ENCODE data around the gene SETD9.

SETD9 gene

DNA sequence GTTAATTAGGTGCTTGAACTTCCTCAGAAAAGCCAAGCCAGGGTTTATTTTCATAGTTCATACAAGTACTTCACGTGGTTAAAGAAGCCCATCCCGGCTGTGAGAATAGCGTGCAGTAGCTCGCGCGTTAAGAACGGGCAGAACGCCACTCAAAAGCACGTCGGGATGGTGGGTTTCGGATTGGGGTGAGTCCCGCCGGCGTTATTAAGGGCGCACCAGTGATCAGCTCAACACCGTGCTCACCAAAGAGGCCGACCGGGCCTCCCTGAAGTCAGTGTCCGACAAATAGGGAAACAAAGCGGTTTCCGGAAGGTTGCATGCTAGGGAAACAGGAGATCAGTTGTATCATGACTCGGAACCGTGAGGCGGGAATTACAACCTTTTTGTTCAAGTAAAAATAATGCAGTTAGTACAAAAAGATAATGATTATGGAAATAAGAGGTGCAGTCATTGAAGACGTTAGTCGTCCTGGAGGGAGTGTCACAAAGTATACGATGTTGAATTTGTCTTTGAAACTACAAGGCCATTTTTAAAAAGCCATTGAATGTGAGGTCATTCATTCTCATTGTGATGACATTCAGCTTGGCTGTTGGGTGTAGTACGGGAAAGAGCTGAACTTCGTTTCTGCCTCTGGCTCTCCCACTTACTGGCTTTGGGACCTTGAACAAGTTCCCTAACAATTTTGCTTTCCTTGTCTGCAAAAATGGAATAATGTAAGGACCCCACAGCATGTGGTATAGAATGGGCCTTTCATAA lies 992 bp downstream of the SETD9 start:
- ATAC-seq (ENCODE audit: low read depth) (peak; percentile 8), DNase-seq (ENCODE audit: low spot score) (peak; percentile 55)
- Histone ChIP-seq H3K4me1 (ENCODE audit: insufficient read depth, poor library complexity, severe bottlenecking) (peaks cover 6% of the 10 kb centered on the region), H3K4me3 (ENCODE audit: severe bottlenecking) (peak overlapping the region; percentile 69), H3K27me3 (ENCODE audit: insufficient read depth, poor library complexity, severe bottlenecking) (no peaks in the 10 kb centered on the region), H3K27ac (ENCODE audit: poor library complexity, severe bottlenecking) (peak overlapping the region; percentile 49), H3K36me3 (ENCODE audit: low read depth) (0 out of 2 replicates have a peak, but pooled peaks cover 3% of the 10 kb centered on the region), H3K9me3 (ENCODE audit: severe bottlenecking) (no peaks in the 10 kb centered on the region)
- TF ChIP-seq, protein P1, sequence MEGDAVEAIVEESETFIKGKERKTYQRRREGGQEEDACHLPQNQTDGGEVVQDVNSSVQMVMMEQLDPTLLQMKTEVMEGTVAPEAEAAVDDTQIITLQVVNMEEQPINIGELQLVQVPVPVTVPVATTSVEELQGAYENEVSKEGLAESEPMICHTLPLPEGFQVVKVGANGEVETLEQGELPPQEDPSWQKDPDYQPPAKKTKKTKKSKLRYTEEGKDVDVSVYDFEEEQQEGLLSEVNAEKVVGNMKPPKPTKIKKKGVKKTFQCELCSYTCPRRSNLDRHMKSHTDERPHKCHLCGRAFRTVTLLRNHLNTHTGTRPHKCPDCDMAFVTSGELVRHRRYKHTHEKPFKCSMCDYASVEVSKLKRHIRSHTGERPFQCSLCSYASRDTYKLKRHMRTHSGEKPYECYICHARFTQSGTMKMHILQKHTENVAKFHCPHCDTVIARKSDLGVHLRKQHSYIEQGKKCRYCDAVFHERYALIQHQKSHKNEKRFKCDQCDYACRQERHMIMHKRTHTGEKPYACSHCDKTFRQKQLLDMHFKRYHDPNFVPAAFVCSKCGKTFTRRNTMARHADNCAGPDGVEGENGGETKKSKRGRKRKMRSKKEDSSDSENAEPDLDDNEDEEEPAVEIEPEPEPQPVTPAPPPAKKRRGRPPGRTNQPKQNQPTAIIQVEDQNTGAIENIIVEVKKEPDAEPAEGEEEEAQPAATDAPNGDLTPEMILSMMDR (IDR thresholded peaks at IDR 0.05; ENCODE audit: poor library complexity, severe bottlenecking), result no peak

DNA sequence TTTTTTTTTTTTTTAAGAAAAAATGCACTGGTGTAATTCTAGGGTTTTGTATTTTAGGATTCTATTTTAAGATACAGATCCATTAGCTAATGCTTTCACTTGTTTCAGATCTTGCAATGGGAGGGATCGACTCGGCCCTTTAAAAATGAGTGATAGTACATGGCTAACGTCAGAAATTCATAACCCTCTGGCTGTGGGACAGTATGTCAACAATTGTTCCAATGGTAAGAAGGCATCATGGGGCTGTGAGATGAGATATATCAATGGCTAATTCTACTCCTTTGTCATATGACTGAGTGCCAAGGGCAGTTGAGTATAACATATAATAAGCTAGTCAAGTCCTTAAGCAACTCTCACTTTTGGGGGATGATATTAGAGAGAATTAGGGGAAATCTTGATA lies 4.4 kb downstream of the SETD9 start:
- TF ChIP-seq, protein P1 (IDR thresholded peaks at IDR 0.05; ENCODE audit: poor library complexity, severe bottlenecking), result no peak
- Histone ChIP-seq H3K9me3 (ENCODE audit: severe bottlenecking) (no peaks in the 10 kb centered on the region), H3K36me3 (ENCODE audit: low read depth) (0 out of 2 replicates have a peak, but pooled peaks cover 3% of the 10 kb centered on the region), H3K27me3 (ENCODE audit: insufficient read depth, poor library complexity, severe bottlenecking) (no peaks in the 10 kb centered on the region), H3K27ac (ENCODE audit: poor library complexity, severe bottlenecking) (no peak overlapping the region), H3K4me1 (ENCODE audit: insufficient read depth, poor library complexity, severe bottlenecking) (peaks cover 6% of the 10 kb centered on the region), H3K4me3 (ENCODE audit: severe bottlenecking) (no peak overlapping the region)
- no peak for ATAC-seq (ENCODE audit: low read depth)
- DNase-seq (ENCODE audit: low spot score), result no peak

DNA sequence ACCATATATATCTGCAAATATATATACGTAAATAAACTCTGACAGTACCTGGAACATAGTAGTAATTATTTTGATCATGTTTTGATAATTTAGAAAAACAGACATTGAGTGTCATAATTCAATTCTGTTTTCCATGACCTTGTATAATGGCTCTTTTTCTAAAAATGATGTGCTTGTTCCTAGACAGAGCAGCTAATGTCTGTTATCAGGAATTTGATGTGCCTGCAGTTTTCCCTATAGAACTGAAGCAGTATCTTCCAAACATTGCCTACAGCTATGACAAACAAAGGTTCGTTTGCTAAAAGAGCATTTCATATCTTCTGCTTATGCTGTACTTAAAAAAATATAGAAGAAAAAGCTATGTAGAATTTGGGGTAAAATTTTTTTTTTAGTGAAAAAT lies 5.3 kb downstream of the SETD9 start:
- Histone ChIP-seq H3K27ac (ENCODE audit: poor library complexity, severe bottlenecking) (no peak overlapping the region), H3K27me3 (ENCODE audit: insufficient read depth, poor library complexity, severe bottlenecking) (no peaks in the 10 kb centered on the region), H3K4me3 (ENCODE audit: severe bottlenecking) (no peak overlapping the region), H3K36me3 (ENCODE audit: low read depth) (peaks cover 8% of the 10 kb centered on the region), H3K4me1 (ENCODE audit: insufficient read depth, poor library complexity, severe bottlenecking) (peaks cover 6% of the 10 kb centered on the region), H3K9me3 (ENCODE audit: severe bottlenecking) (no peaks in the 10 kb centered on the region)
- no peak for DNase-seq (ENCODE audit: low spot score)
- TF ChIP-seq, protein P1 (IDR thresholded peaks at IDR 0.05; ENCODE audit: poor library complexity, severe bottlenecking), result no peak
- no peak for ATAC-seq (ENCODE audit: low read depth)

DNA sequence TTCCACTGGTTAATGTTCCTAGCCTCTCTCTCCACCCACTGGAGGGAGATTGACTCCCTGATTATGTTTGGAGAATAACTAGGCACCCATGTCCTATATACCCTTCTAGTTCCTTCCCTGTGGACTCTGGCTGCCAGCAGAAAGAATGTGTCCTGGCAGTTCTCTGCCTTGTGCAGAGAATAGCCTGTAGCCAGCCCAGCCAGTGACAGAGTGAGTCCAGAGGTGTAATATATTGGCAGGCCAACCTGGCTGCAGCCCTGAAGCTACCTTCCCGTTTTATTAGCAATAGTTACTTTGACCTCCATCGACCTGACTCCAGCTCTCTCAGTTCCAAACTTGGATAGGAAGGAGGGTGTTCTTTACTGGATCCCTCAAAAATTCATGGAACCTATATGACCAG lies 8.1 kb downstream of the SETD9 start:
- Histone ChIP-seq H3K4me3 (ENCODE audit: severe bottlenecking) (no peak overlapping the region), H3K27ac (ENCODE audit: poor library complexity, severe bottlenecking) (no peak overlapping the region), H3K36me3 (ENCODE audit: low read depth) (peaks cover 37% of the 10 kb centered on the region), H3K9me3 (ENCODE audit: severe bottlenecking) (no peaks in the 10 kb centered on the region), H3K27me3 (ENCODE audit: insufficient read depth, poor library complexity, severe bottlenecking) (no peaks in the 10 kb centered on the region), H3K4me1 (ENCODE audit: insufficient read depth, poor library complexity, severe bottlenecking) (no peaks in the 10 kb centered on the region)
- ATAC-seq (ENCODE audit: low read depth), result peak; percentile 35; the same call in 1 of the 3 replicates
- DNase-seq (ENCODE audit: low spot score), result no peak
- TF ChIP-seq, protein P1 (IDR thresholded peaks at IDR 0.05; ENCODE audit: poor library complexity, severe bottlenecking), result no peak

DNA sequence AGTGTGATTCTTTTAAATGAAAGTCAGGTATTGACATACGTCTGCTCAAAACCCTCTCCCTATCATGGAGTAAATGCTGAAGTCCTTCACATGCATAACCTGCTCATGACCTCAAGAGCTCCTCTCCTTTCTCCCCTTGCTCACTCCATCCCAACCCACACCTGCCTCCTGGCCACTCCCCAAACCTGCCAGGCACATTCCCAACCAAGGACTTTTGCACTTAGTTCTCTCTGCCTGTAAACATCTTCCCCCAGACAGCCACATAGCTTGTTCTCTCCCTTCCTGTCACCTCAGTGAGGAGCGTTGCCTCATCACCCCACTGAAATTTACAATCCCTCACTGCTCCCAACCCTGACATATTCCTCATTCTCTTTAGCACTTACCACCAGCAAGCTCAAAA lies 8.7 kb downstream of the SETD9 start:
- no peak for DNase-seq (ENCODE audit: low spot score)
- peak; percentile 42; the same call in 2 of the 3 replicates for ATAC-seq (ENCODE audit: low read depth)
- TF ChIP-seq, protein P1 (IDR thresholded peaks at IDR 0.05; ENCODE audit: poor library complexity, severe bottlenecking), result no peak
- no peak overlapping the region for H3K4me3 ChIP-seq (ENCODE audit: severe bottlenecking)
- H3K9me3 ChIP-seq (ENCODE audit: severe bottlenecking), result no peaks in the 10 kb centered on the region
- peaks cover 42% of the 10 kb centered on the region for H3K36me3 ChIP-seq (ENCODE audit: low read depth)
- no peaks in the 10 kb centered on the region for H3K27me3 ChIP-seq (ENCODE audit: insufficient read depth, poor library complexity, severe bottlenecking)
- H3K4me1 ChIP-seq (ENCODE audit: insufficient read depth, poor library complexity, severe bottlenecking), result no peaks in the 10 kb centered on the region
- H3K27ac ChIP-seq (ENCODE audit: poor library complexity, severe bottlenecking), result no peak overlapping the region

All from RWPE2 (cell line).